Upper lobe of left lung (tissue), 4 donors: Measurements from ENCODE around the gene TRHDE.

Experiments
- CTCF ChIP-seq, 6 experiments: fragments of 450-650 bp in 4 of 6; fragments of 200-600 bp in 2 of 6; sonication (generic) in 2 of 6; IDR thresholded peaks; one replicate each; pipeline ENCODE4 v1.5.1; 2016 to 2019; ENCODE audit warnings: antibody characterized with exemption in 6 of 6
- EP300 ChIP-seq, 4 donors: sonication (generic); formaldehyde crosslinking; IDR thresholded peaks; one replicate each; pipeline ENCODE4 v1.5.1; 2017; ENCODE audit warnings: antibody characterized with exemption in 4 of 4, control low read depth in 2 of 4
- POLR2A ChIP-seq, 4 donors: fragments of 450-650 bp; IDR thresholded peaks; one replicate each; pipeline ENCODE4 v1.5.1; 2016 to 2017; ENCODE audit warnings: antibody characterized with exemption in 4 of 4, mild to moderate bottlenecking in 2 of 4
- POLR2AphosphoS5 ChIP-seq, 2 donors: sonication (generic); formaldehyde crosslinking; IDR thresholded peaks; one replicate each; pipeline ENCODE4 v1.5.1; 2017; ENCODE audit warnings: antibody characterized with exemption in 2 of 2

GRCh38 chr12:72570601-72571000 is 298.4 kb downstream of the TRHDE start:
- TF ChIP-seq CTCF (IDR thresholded peaks at IDR 0.05), result peak in 1 of 6 experiments; percentile 38
- TF ChIP-seq POLR2A (IDR thresholded peaks at IDR 0.05), result no peak
- no peak for TF ChIP-seq POLR2AphosphoS5 (IDR thresholded peaks at IDR 0.05)
- no peak for TF ChIP-seq EP300 (IDR thresholded peaks at IDR 0.05)
